GM18499 (cell line): ENCODE data around the gene CYP21A2.

ENCODE experiments used
- ATAC-seq: cut with Tn5 transposase; IDR thresholded peaks from one replicate; pipeline ENCODE4 v1.9.1; 2021; ENCODE audit warnings: moderate number of reproducible peaks; ENCODE audit not compliant: insufficient read depth, unreplicated experiment

CYP21A2 gene

GRCh38 chr6:32079566-32080290, 41.5 kb downstream of the CYP21A2 start:
- no peak for ATAC-seq

GRCh38 chr6:32081168-32081990, 43.2 kb downstream of the CYP21A2 start:
- ATAC-seq = no peak

- ATAC-seq = no peak
These were observed 44.3 kb downstream of the CYP21A2 start for GRCh38 chr6:32082478-32082877.

- ATAC-seq = no peak
These were observed 44.7 kb downstream of the CYP21A2 start for GRCh38 chr6:32082935-32083334.

GRCh38 chr6:32083812-32084768, 45.9 kb downstream of the CYP21A2 start:
- no peak for ATAC-seq

GRCh38 chr6:32084780-32085179, 46.6 kb downstream of the CYP21A2 start:
- no peak for ATAC-seq

- ATAC-seq = no peak
These were observed 47.7 kb downstream of the CYP21A2 start for GRCh38 chr6:32085759-32086459.

GRCh38 chr6:32086661-32087573, 48.7 kb downstream of the CYP21A2 start:
- ATAC-seq = no peak

- ATAC-seq = no peak
These were observed 49.6 kb downstream of the CYP21A2 start for GRCh38 chr6:32087574-32088486.

- no peak for ATAC-seq
These were observed 50.4 kb downstream of the CYP21A2 start for GRCh38 chr6:32088487-32089049.

- ATAC-seq = no peak
These were observed 51.0 kb downstream of the CYP21A2 start for GRCh38 chr6:32089082-32089828.
